Panc1 (cell line): ENCODE data around the gene DEDD2. TPM values are rescaled to one million over a fixed set of nuclear protein-coding genes. Genes with fewer than 3 reads are reported as not detected.
A peak's percentile ranks its signal among the peaks of the same experiment; 100 is the strongest.

Experiments
- ATAC-seq: fragments of 200-7000 bp; cut with Tn5 transposase; 2 replicates; pipeline ENCODE4 v1.9.1; 2020; ENCODE audit warnings: mild to moderate bottlenecking, moderate library complexity
- BruUV-seq: library from RNA; stranded (reverse); fragments of 400-500 nt; replicated peaks from 2 replicates; lab custom pipeline; 2021; lab: Mats Ljungman, UMichigan
- CTCF ChIA-PET: fragments of 300-600 bp; sonication (Branson Sonifier 250); formaldehyde crosslinking; loops from one replicate; lab custom pipeline; 2022; ENCODE audit warnings: antibody characterized with exemption; lab: Charles Lee
- POLR2A ChIA-PET: fragments of 300-600 bp; sonication (Branson Sonifier 250); formaldehyde crosslinking; loops from one replicate; lab custom pipeline; 2022; ENCODE audit warnings: antibody characterized with exemption; lab: Charles Lee
- DNase-seq: peaks from one replicate; pipeline ENCODE4 v3.0.0-alpha.2; 2010; ENCODE audit warnings: low read depth, low spot score
- H3K27ac ChIP-seq: 2 replicates; pipeline ENCODE4 v1.5.1; 2011; ENCODE audit warnings: mild to moderate bottlenecking, low read length, inconsistent platforms
- H3K27me3 ChIP-seq: fragments of 200-500 bp; sonication (Bioruptor generic); 2 replicates; pipeline ENCODE4 v1.6.0; 2014; ENCODE audit warnings: low read length, inconsistent platforms; ENCODE audit not compliant: control insufficient read depth, insufficient read depth
- H3K36me3 ChIP-seq: fragments of 200-500 bp; sonication (Bioruptor generic); 2 replicates; pipeline ENCODE4 v1.5.1; 2014; ENCODE audit warnings: inconsistent platforms, mild to moderate bottlenecking, low read length, moderate library complexity; ENCODE audit not compliant: control insufficient read depth, insufficient read depth
- H3K4me1 ChIP-seq: 2 replicates; pipeline ENCODE4 v1.5.1; 2011; ENCODE audit warnings: inconsistent platforms, mild to moderate bottlenecking, low read length, moderate library complexity; ENCODE audit not compliant: control insufficient read depth, insufficient read depth
- H3K4me3 ChIP-seq, 2 experiments: 2 replicates each; pipeline ENCODE4 v1.5.1; 2011 to 2012; ENCODE audit warnings: low read depth in 2 of 2, low read length in 2 of 2, mild to moderate bottlenecking in 2 of 2, inconsistent platforms in 1 of 2, moderate library complexity in 1 of 2
- H3K9me3 ChIP-seq: fragments of 200-500 bp; sonication (Bioruptor generic); 2 replicates; pipeline ENCODE4 v1.5.1; 2014; ENCODE audit warnings: low read depth, mild to moderate bottlenecking, inconsistent platforms, low read length, moderate library complexity; ENCODE audit not compliant: control insufficient read depth, insufficient read depth
- CTCF ChIP-seq: fragments of 450-650 bp; IDR thresholded peaks from 2 replicates; pipeline ENCODE4 v1.5.1; 2017; ENCODE audit warnings: mild to moderate bottlenecking
- POLR2AphosphoS5 ChIP-seq: IDR thresholded peaks from 2 replicates; pipeline ENCODE4 v1.6.1; 2012; ENCODE audit warnings: mild to moderate bottlenecking, low read depth, low read length, moderate library complexity
- REST ChIP-seq, 2 experiments: IDR thresholded peaks; 2 replicates each; pipeline ENCODE4 v1.6.1; 2011 to 2012; ENCODE audit warnings: low read depth in 2 of 2, control low read depth in 1 of 2, low read length in 1 of 2, mild to moderate bottlenecking in 1 of 2, moderate library complexity in 1 of 2; ENCODE audit not compliant: insufficient read depth in 1 of 2
- SIN3A ChIP-seq: IDR thresholded peaks from 2 replicates; pipeline ENCODE4 v1.6.1; 2012; ENCODE audit warnings: low read depth, mild to moderate bottlenecking, low read length, moderate library complexity, borderline replicate concordance; ENCODE audit not compliant: insufficient read depth
- TCF7L2 ChIP-seq: IDR thresholded peaks from 2 replicates; pipeline ENCODE4 v1.6.1; 2011; ENCODE audit warnings: mild to moderate bottlenecking, low read depth, low read length, inconsistent platforms
- in situ Hi-C: cut with HindIII; loops from 2 replicates; pipeline ENCODE4 v1.10.0; 2016; ENCODE audit warnings: low sequenced_read_pairs, low pct_unique_long_range_greater_than_20kb
- intact Hi-C: fragments of 100-400 bp; cut with micrococcal nuclease; formaldehyde crosslinking; loops from one replicate; pipeline ENCODE4 v1.10.0; 2022; ENCODE audit not compliant: unreplicated experiment
- total RNA-seq: library from RNA; stranded (reverse); gene quantifications from one replicate; pipeline ENCODE4 v1.2.1, GENCODE V29; 2021; ENCODE audit not compliant: unreplicated experiment

Gene DEDD2
- total RNA-seq, 1 experiment from 2014 or later: 13.2 TPM

- ChIA-PET CTCF (interaction anchor here (0.5 to 4.5 kb wide), 4 partner anchors 14 to 65 kb away, joined by 3 to 38 read pairs (median 8); no protein-coding TSS in a partner anchor), POLR2A (interaction anchor here (0.6 kb wide), 1 partner anchor 124 kb away, joined by 7 read pairs; no protein-coding TSS in a partner anchor)
- H3K36me3 ChIP-seq: no peaks in the 10 kb centered on the region; the same call in 1 of the 2 replicates
- H3K4me3 ChIP-seq: no peak overlapping the region
- ATAC-seq (no peak), DNase-seq (no peak)
- TF ChIP-seq TCF7L2 (no peak), CTCF (no peak)
- peaks cover 38% of the 10 kb centered on the region for H3K4me1 ChIP-seq
- no peaks in the 10 kb centered on the region for H3K27me3 ChIP-seq
- peak overlapping the region; percentile 72 for H3K27ac ChIP-seq
- no TSS peak for BruUV-seq
- no peaks in the 10 kb centered on the region for H3K9me3 ChIP-seq
- in situ Hi-C loops: no loop called here
- intact Hi-C loops: loop anchor here (5.0 kb wide), 1 partner anchor 35 kb away; no protein-coding TSS in a partner anchor
Measured at GRCh38 chr19:42246922-42247639, 29.6 kb upstream of the DEDD2 start.

GRCh38 chr19:42246143-42246921, 28.9 kb upstream of the DEDD2 start:
- Histone ChIP-seq H3K36me3 (peaks cover 5% of the 10 kb centered on the region; the same call in 1 of the 2 replicates), H3K27me3 (no peaks in the 10 kb centered on the region), H3K9me3 (no peaks in the 10 kb centered on the region), H3K27ac (peak overlapping the region; percentile 72), H3K4me1 (peaks cover 34% of the 10 kb centered on the region), H3K4me3 (no peak overlapping the region)
- intact Hi-C loops (loop anchor here (5.0 kb wide), 1 partner anchor 36 kb away; no protein-coding TSS in a partner anchor), in situ Hi-C loops (no loop called here)
- ATAC-seq: no peak
- no TSS peak for BruUV-seq
- ChIA-PET CTCF (interaction anchor here (0.5 to 4.5 kb wide), 6 partner anchors 10 to 66 kb away, joined by 3 to 38 read pairs (median 4); no protein-coding TSS in a partner anchor), POLR2A (no interaction called here)
- no peak for DNase-seq
- TF ChIP-seq SIN3A: no peak
- peak; percentile 77; the same call in 1 of the 2 replicates for TF ChIP-seq CTCF
- TF ChIP-seq POLR2AphosphoS5: peak; percentile 44; the same call in 1 of the 2 replicates

- H3K9me3 ChIP-seq: no peaks in the 10 kb centered on the region
- ChIA-PET POLR2A (no interaction called here), CTCF (interaction anchor here (1.2 to 4.5 kb wide), 2 partner anchors 18 to 35 kb away, joined by 3 to 38 read pairs; no protein-coding TSS in a partner anchor)
- no peak overlapping the region; a peak in 1 of 4 replicates for H3K4me3 ChIP-seq
- H3K27ac ChIP-seq: peak overlapping the region; percentile 76
- H3K4me1 ChIP-seq: peaks cover 32% of the 10 kb centered on the region
- intact Hi-C loops (loop anchor here (5.0 kb wide), 1 partner anchor 37 kb away; no protein-coding TSS in a partner anchor), in situ Hi-C loops (no loop called here)
- DNase-seq: no peak
- BruUV-seq: no TSS peak
- no peak for ATAC-seq
- H3K36me3 ChIP-seq: peaks cover 5% of the 10 kb centered on the region; the same call in 1 of the 2 replicates
- TF ChIP-seq REST (IDR thresholded peaks at IDR 0.05; ENCODE audit: insufficient read depth in 1 of 2, low read depth in 2 of 2, low read length in 1 of 2): no peak
- TF ChIP-seq CTCF: no peak
- TF ChIP-seq POLR2AphosphoS5: no peak
- no peak for TF ChIP-seq TCF7L2
- TF ChIP-seq SIN3A: no peak
- no peaks in the 10 kb centered on the region for H3K27me3 ChIP-seq
Measured at GRCh38 chr19:42245231-42245630, 27.8 kb upstream of the DEDD2 start.
